ENCODE results near the gene SGCE. TPM values are rescaled to one million over a fixed set of nuclear protein-coding genes. Genes with fewer than 3 reads are reported as not detected.

Gene SGCE
- total RNA-seq, 1 donor from 2014 or later = 35.4 TPM

DNA sequence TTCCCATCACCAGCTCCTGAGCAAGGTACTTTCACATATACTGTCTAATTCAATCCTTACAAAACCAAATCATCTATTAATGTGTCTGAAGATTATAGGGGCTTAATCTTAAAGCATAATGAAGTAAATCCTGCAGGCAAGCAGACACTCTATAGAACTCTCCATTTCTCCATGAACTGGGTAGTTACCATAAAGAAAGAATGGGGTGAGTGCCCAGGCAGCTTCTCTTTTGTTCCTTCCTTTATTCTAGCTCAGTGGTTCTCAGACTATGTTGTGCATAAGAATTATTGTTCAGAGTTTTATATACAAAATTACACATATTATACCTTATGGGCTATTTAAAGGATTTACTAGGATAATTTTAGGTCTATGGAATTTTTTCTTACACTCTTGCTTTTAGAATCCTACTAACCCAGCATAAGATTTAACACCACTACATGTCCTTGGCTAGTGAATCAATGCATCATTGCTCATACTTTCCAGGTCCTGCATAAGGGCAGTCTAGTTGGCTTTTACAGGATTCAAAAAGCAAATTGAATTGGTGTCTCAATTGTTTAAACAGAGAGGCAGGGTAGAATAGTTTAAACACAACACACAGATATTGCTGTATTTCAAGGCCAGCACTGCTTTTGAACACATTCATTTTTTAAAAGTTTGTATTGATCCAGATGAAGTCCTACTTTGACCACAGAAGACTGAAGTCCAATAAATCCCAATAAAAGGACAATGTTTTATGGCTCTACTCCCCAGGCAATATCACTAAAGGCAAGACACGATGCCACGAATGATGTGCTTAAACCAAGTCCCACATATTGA, 12.9 kb downstream of the SGCE start:
- Mint-ChIP-seq H3K36me3 (ENCODE audit: insufficient read depth) (peaks cover 9% of the 10 kb centered on the region), H3K9me3 (ENCODE audit: low read depth) (no peaks in the 10 kb centered on the region), H3K4me3 (ENCODE audit: low read depth) (no peak overlapping the region), H3K27me3 (no peaks in the 10 kb centered on the region), H3K27ac (no peak overlapping the region), H3K4me1 (ENCODE audit: low read depth) (no peaks in the 10 kb centered on the region)
- TF ChIP-seq, protein P1, sequence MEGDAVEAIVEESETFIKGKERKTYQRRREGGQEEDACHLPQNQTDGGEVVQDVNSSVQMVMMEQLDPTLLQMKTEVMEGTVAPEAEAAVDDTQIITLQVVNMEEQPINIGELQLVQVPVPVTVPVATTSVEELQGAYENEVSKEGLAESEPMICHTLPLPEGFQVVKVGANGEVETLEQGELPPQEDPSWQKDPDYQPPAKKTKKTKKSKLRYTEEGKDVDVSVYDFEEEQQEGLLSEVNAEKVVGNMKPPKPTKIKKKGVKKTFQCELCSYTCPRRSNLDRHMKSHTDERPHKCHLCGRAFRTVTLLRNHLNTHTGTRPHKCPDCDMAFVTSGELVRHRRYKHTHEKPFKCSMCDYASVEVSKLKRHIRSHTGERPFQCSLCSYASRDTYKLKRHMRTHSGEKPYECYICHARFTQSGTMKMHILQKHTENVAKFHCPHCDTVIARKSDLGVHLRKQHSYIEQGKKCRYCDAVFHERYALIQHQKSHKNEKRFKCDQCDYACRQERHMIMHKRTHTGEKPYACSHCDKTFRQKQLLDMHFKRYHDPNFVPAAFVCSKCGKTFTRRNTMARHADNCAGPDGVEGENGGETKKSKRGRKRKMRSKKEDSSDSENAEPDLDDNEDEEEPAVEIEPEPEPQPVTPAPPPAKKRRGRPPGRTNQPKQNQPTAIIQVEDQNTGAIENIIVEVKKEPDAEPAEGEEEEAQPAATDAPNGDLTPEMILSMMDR (IDR thresholded peaks at IDR 0.05; ENCODE audit: unreplicated experiment) = no peak
- no peak for DNase-seq (ENCODE audit: low spot score, unreplicated experiment)

DNA sequence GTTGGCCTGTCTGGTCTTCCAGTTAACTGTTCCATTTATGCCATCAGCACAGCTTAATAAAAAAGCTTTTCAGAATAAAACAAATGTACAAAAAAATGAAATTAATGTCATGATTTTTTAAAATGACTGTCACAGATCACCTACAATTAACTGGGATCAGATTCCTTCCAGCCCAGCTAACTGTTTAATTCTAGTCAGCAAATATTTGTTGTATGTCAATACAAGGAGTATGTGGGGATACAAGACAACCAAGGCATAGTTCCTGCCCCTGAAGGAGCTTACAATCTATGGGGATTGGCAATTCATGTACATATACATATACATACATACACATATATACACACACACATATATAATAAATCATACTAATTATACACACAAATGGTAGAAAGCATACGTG, 16.5 kb downstream of the SGCE start:
- TF ChIP-seq, protein P1 (IDR thresholded peaks at IDR 0.05; ENCODE audit: unreplicated experiment) = no peak
- Mint-ChIP-seq H3K4me1 (ENCODE audit: low read depth) (peaks cover 9% of the 10 kb centered on the region), H3K27ac (no peak overlapping the region), H3K9me3 (ENCODE audit: low read depth) (no peaks in the 10 kb centered on the region), H3K36me3 (ENCODE audit: insufficient read depth) (peaks cover 14% of the 10 kb centered on the region), H3K27me3 (no peaks in the 10 kb centered on the region), H3K4me3 (ENCODE audit: low read depth) (no peak overlapping the region)
- DNase-seq (ENCODE audit: low spot score, unreplicated experiment) = no peak

DNA sequence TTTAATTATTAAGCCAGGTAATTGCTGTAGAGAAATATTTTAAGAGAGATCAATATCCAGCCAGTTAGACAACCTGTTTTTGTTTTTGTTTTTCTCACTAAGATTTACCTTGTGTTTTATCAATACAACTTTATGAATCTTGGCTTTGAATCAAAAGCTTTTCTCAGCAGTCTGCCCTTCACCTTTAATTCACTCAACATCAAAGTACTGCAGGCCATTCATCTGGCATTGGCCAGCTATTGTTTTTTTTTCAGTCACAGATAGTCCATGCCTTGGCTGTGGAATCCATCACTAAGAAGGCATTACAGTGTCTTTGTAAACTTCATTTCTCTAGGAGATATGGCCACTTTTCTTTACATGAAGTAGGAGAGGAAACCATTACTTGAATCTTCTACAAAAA, 20.2 kb downstream of the SGCE start:
- TF ChIP-seq, protein P1 (IDR thresholded peaks at IDR 0.05; ENCODE audit: unreplicated experiment) = no peak
- H3K27ac Mint-ChIP-seq = no peak overlapping the region
- no peaks in the 10 kb centered on the region for H3K9me3 Mint-ChIP-seq (ENCODE audit: low read depth)
- H3K36me3 Mint-ChIP-seq (ENCODE audit: insufficient read depth) = peaks cover 9% of the 10 kb centered on the region
- H3K27me3 Mint-ChIP-seq = no peaks in the 10 kb centered on the region
- peaks cover 38% of the 10 kb centered on the region for H3K4me1 Mint-ChIP-seq (ENCODE audit: low read depth)
- no peak overlapping the region for H3K4me3 Mint-ChIP-seq (ENCODE audit: low read depth)
- DNase-seq (ENCODE audit: low spot score, unreplicated experiment) = no peak

DNA sequence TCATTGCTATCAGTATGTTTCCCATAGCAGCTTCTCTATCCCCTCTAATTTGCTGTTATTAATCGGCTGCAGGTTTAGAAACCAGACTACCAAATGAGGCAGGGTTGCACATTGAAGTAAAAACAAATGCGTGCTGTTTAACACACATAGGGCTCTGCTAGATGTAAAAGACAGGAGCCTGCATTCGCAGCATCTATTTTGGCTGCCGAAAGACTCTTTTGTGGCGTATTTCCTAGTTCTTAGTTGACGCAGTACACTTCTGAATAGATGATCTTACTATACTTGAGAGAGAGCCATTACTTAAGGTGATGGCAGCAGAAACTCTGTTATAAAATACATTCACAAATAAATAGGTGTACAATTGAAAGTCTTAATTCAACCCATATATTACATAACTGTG, 21.4 kb downstream of the SGCE start:
- Mint-ChIP-seq H3K27ac (no peak overlapping the region), H3K36me3 (ENCODE audit: insufficient read depth) (peaks cover 5% of the 10 kb centered on the region), H3K9me3 (ENCODE audit: low read depth) (no peaks in the 10 kb centered on the region), H3K27me3 (no peaks in the 10 kb centered on the region), H3K4me1 (ENCODE audit: low read depth) (peaks cover 44% of the 10 kb centered on the region), H3K4me3 (ENCODE audit: low read depth) (no peak overlapping the region)
- TF ChIP-seq, protein P1 (IDR thresholded peaks at IDR 0.05; ENCODE audit: unreplicated experiment) = no peak
- no peak for DNase-seq (ENCODE audit: low spot score, unreplicated experiment)

DNA sequence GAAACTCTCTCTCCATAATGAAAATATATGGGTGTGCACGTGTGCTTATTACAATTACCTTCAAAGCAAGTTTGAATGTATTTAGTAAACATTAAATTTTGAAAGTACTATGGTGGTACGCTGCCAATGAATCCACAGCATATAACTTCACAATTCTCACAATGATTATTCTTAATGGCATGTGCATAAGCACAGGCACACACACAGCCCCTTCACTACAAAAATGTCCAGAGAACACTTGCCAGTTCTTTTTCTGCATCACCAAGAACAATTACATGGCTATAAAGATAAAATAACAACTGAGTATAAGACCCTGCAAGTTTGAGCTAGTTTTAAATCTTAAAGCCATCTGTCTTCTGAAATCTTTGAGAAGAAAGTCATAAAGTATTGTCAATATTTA, 22.2 kb downstream of the SGCE start:
- H3K36me3 Mint-ChIP-seq (ENCODE audit: insufficient read depth) = peaks cover 5% of the 10 kb centered on the region
- DNase-seq (ENCODE audit: low spot score, unreplicated experiment) = no peak
- no peak overlapping the region for H3K27ac Mint-ChIP-seq
- no peaks in the 10 kb centered on the region for H3K9me3 Mint-ChIP-seq (ENCODE audit: low read depth)
- peaks cover 44% of the 10 kb centered on the region for H3K4me1 Mint-ChIP-seq (ENCODE audit: low read depth)
- no peaks in the 10 kb centered on the region for H3K27me3 Mint-ChIP-seq
- H3K4me3 Mint-ChIP-seq (ENCODE audit: low read depth) = no peak overlapping the region
- TF ChIP-seq, protein P1 (IDR thresholded peaks at IDR 0.05; ENCODE audit: unreplicated experiment) = no peak
